HCT116 (cell line): ENCODE data around the gene SLC8A1. TPM values are rescaled to one million over a fixed set of nuclear protein-coding genes. Genes with fewer than 3 reads are reported as not detected.

Experiments used
- ATAC-seq: fragments of 200-7000 bp; cut with Tn5 transposase; 2 replicates; pipeline ENCODE4 v1.9.1; 2020; ENCODE audit warnings: mild to moderate bottlenecking, moderate library complexity
- BruUV-seq: library from RNA; stranded (reverse); fragments of 400-500 nt; replicated peaks from 2 replicates; lab custom pipeline; 2021; lab: Mats Ljungman, UMichigan
- CTCF ChIA-PET: fragments of 300-600 bp; sonication (Branson Sonifier 250); formaldehyde crosslinking; loops from one replicate; lab custom pipeline; 2021; ENCODE audit warnings: antibody characterized with exemption; lab: Charles Lee
- POLR2A ChIA-PET: fragments of 300-600, 350-600 bp; sonication (Branson Sonifier 250); formaldehyde crosslinking; loops from one replicate; lab custom pipeline; 2021; ENCODE audit warnings: antibody characterized with exemption; lab: Charles Lee
- RAD21 ChIA-PET, 2 experiments: fragments of 300-600 bp; sonication (Branson Sonifier 250); formaldehyde crosslinking; loops; one replicate each; lab custom pipeline; 2023; ENCODE audit warnings: low total read pairs in 2 of 2; ENCODE audit not compliant: uncharacterized antibody in 2 of 2, unreplicated experiment in 2 of 2, low non-redundant PET in 1 of 2; lab: Charles Lee
- DNase-seq: peaks from one replicate; pipeline ENCODE4 v3.0.0-alpha.2; 2010; ENCODE audit warnings: low read depth, low spot score
- H2AFZ ChIP-seq: fragments of 200-600 bp; shearing (Covaris generic), sonication (generic); 2 replicates; pipeline ENCODE4 v1.6.1; 2017; ENCODE audit warnings: low read depth, mixed run types, mixed read lengths, antibody characterized with exemption, low read length; ENCODE audit not compliant: poor library complexity, severe bottlenecking
- H3K27ac ChIP-seq: 2 replicates; pipeline ENCODE4 v1.5.1; 2012; ENCODE audit warnings: low read depth, low read length
- H3K27me3 ChIP-seq: fragments of 200-600 bp; sonication (generic); 2 replicates; pipeline ENCODE4 v1.6.1; 2016; ENCODE audit warnings: mixed run types, low read length, mixed read lengths; ENCODE audit not compliant: insufficient read depth
- H3K36me3 ChIP-seq, 2 experiments: fragments of 200-500 bp in 1 of 2; fragments of 200-600 bp in 1 of 2; sonication (Bioruptor generic) in 1 of 2; sonication (generic) in 1 of 2; 2 replicates each; pipeline versions ENCODE4 v1.5.1 to v1.6.1; 2014 to 2016; ENCODE audit warnings: low read length in 2 of 2, inconsistent platforms in 1 of 2, mixed read lengths in 1 of 2, mixed run types in 1 of 2; ENCODE audit not compliant: insufficient read depth in 2 of 2, control insufficient read depth in 1 of 2
- H3K4me1 ChIP-seq, 2 experiments: fragments of 200-600 bp in 1 of 2; sonication (generic) in 1 of 2; 2 replicates each; pipeline versions ENCODE4 v1.5.1 to v1.6.1; 2012 to 2017; ENCODE audit warnings: low read length in 2 of 2, inconsistent platforms in 1 of 2, mild to moderate bottlenecking in 1 of 2, mixed read lengths in 1 of 2, mixed run types in 1 of 2, moderate library complexity in 1 of 2; ENCODE audit not compliant: insufficient read depth in 2 of 2, control insufficient read depth in 1 of 2
- H3K4me2 ChIP-seq: fragments of 200-600 bp; sonication (generic); 2 replicates; pipeline ENCODE4 v1.6.1; 2017; ENCODE audit warnings: mixed run types, low read length, mixed read lengths
- H3K4me3 ChIP-seq, 2 experiments: fragments of 200-600 bp in 1 of 2; sonication (generic) in 1 of 2; replicated peaks in 1 of 2; 2 replicates each; pipeline ENCODE4 v1.5.1; 2011 to 2016; ENCODE audit warnings: low read length in 2 of 2, control low read depth in 1 of 2, low read depth in 1 of 2, mild to moderate bottlenecking in 1 of 2, mixed read lengths in 1 of 2, mixed run types in 1 of 2
- H3K79me2 ChIP-seq: fragments of 200-600 bp; sonication (generic); 2 replicates; pipeline ENCODE4 v1.6.1; 2017; ENCODE audit warnings: mild to moderate bottlenecking, mixed run types, low read length, moderate library complexity, mixed read lengths; ENCODE audit not compliant: insufficient read depth
- H3K9ac ChIP-seq: fragments of 200-600 bp; sonication (generic); 2 replicates; pipeline ENCODE4 v1.6.1; 2016; ENCODE audit warnings: low read length, mixed read lengths
- H3K9me2 ChIP-seq: fragments of 200-600 bp; sonication (generic), shearing (Covaris generic); 2 replicates; pipeline ENCODE4 v1.6.1; 2017; ENCODE audit warnings: mixed run types, mild to moderate bottlenecking, moderate library complexity; ENCODE audit not compliant: insufficient read depth
- H3K9me3 ChIP-seq, 2 experiments: fragments of 200-500 bp in 1 of 2; fragments of 200-600 bp in 1 of 2; sonication (Bioruptor generic) in 1 of 2; sonication (generic) in 1 of 2; 2 replicates each; pipeline ENCODE4 v1.6.1; 2014 to 2017; ENCODE audit warnings: low read length in 2 of 2, mixed read lengths in 2 of 2, inconsistent platforms in 1 of 2, low read depth in 1 of 2, mild to moderate bottlenecking in 1 of 2, mixed run types in 1 of 2, moderate library complexity in 1 of 2; ENCODE audit not compliant: control insufficient read depth in 1 of 2, insufficient read depth in 1 of 2
- H4K20me1 ChIP-seq: fragments of 200-600 bp; sonication (generic), shearing (Covaris generic); 2 replicates; pipeline ENCODE4 v1.6.1; 2017; ENCODE audit warnings: mixed run types, mild to moderate bottlenecking, moderate library complexity; ENCODE audit not compliant: insufficient read depth
- CBX3 ChIP-seq: IDR thresholded peaks from 2 replicates; pipeline ENCODE4 v1.6.1; 2012; ENCODE audit warnings: low read depth
- CEBPB ChIP-seq: IDR thresholded peaks from 2 replicates; pipeline ENCODE4 v1.6.1; 2012; ENCODE audit warnings: low read depth
- EGR1 ChIP-seq: IDR thresholded peaks from 2 replicates; pipeline ENCODE4 v1.6.1; 2012; ENCODE audit warnings: low read depth
- ELF1 ChIP-seq: IDR thresholded peaks from 2 replicates; pipeline ENCODE4 v1.6.1; 2012; ENCODE audit warnings: low read depth, borderline replicate concordance
- EZH2 ChIP-seq: fragments of 200-600 bp; sonication (generic); IDR thresholded peaks from 2 replicates; pipeline ENCODE4 v1.6.1; 2017; ENCODE audit warnings: antibody characterized with exemption, mixed run types
- EZH2phosphoT487 ChIP-seq: fragments of 200-600 bp; IDR thresholded peaks from 2 replicates; pipeline ENCODE4 v1.6.1; 2018; ENCODE audit warnings: antibody characterized with exemption, borderline replicate concordance
- FOSL1 ChIP-seq: IDR thresholded peaks from 2 replicates; pipeline ENCODE4 v1.6.1; 2012; ENCODE audit warnings: low read depth
- MAX ChIP-seq: IDR thresholded peaks from 2 replicates; pipeline ENCODE4 v1.6.1; 2012
- POLR2AphosphoS5 ChIP-seq: IDR thresholded peaks from 2 replicates; pipeline ENCODE4 v1.6.1; 2011; ENCODE audit warnings: mild to moderate bottlenecking, low read depth, low read length, moderate library complexity
- RAD21 ChIP-seq: IDR thresholded peaks from 2 replicates; pipeline ENCODE4 v1.6.1; 2012; ENCODE audit warnings: low read depth, mild to moderate bottlenecking
- TCF7L2 ChIP-seq: IDR thresholded peaks from 2 replicates; pipeline ENCODE4 v1.7.0; 2011; ENCODE audit warnings: borderline replicate concordance, inconsistent platforms; ENCODE audit not compliant: insufficient read depth, insufficient read length; ENCODE audit errors: extremely low read depth
- YY1 ChIP-seq: IDR thresholded peaks from 2 replicates; pipeline ENCODE4 v1.6.1; 2011; ENCODE audit warnings: low read length, low read depth, moderate library complexity, mild to moderate bottlenecking; ENCODE audit not compliant: insufficient replicate concordance; ENCODE audit errors: extremely low read depth
- ZBTB33 ChIP-seq: IDR thresholded peaks from 2 replicates; pipeline ENCODE4 v1.6.1; 2011; ENCODE audit warnings: mild to moderate bottlenecking, low read length, moderate library complexity; ENCODE audit not compliant: insufficient replicate concordance; ENCODE audit errors: extremely low read depth
- ZNF274 ChIP-seq: fragments of 200-500 bp; sonication (Bioruptor generic); IDR thresholded peaks from 2 replicates; pipeline ENCODE4 v1.6.1; 2014; ENCODE audit warnings: mild to moderate bottlenecking, low read depth, low read length, inconsistent platforms
- intact Hi-C: fragments of 100-400 bp; cut with micrococcal nuclease; formaldehyde crosslinking; loops from 2 replicates; pipeline ENCODE4 v1.10.0; 2022
- total RNA-seq: library from RNA; stranded (reverse); gene quantifications from one replicate; pipeline ENCODE4 v1.2.1, GENCODE V29; 2021; ENCODE audit not compliant: unreplicated experiment

SLC8A1 gene
- total RNA-seq, 1 experiment from 2014 or later, result 0.07 TPM

- H3K9me3 ChIP-seq, result no peaks in the 10 kb centered on the region
- ChIA-PET RAD21 (no interaction called here), POLR2A (no interaction called here), CTCF (no interaction called here)
- intact Hi-C loops, result no loop called here
- H3K9ac ChIP-seq, result no peak overlapping the region
- H3K4me3 ChIP-seq, result no peak overlapping the region
- H3K27me3 ChIP-seq, result no peaks in the 10 kb centered on the region
- ATAC-seq (no peak), DNase-seq (no peak)
- H3K36me3 ChIP-seq, result no peaks in the 10 kb centered on the region
- no peaks in the 10 kb centered on the region for H3K4me1 ChIP-seq
- TF ChIP-seq MAX (no peak), RAD21 (no peak), EGR1 (no peak), ZNF274 (no peak), ELF1 (no peak), FOSL1 (no peak), EZH2 (no peak), ZBTB33 (no peak), CBX3 (no peak), TCF7L2 (no peak), POLR2AphosphoS5 (no peak), EZH2phosphoT487 (no peak), YY1 (no peak), CEBPB (no peak)
- H3K9me2 ChIP-seq, result no peaks in the 10 kb centered on the region
- H3K4me2 ChIP-seq, result no peak overlapping the region
- H3K79me2 ChIP-seq, result no peaks in the 10 kb centered on the region
- no TSS peak for BruUV-seq
- H3K27ac ChIP-seq, result no peak overlapping the region
- H2AFZ ChIP-seq, result no peak overlapping the region
- H4K20me1 ChIP-seq, result no peaks in the 10 kb centered on the region
Observed at GRCh38 chr2:40317761-40318160, 134.1 kb downstream of the SLC8A1 start.
